ENCODE results near the gene LNPK. TPM values are rescaled to one million over a fixed set of nuclear protein-coding genes. Genes with fewer than 3 reads are reported as not detected.

Gene LNPK
- total and polyA plus RNA-seq, 9 of the 15 experiments (the other 6 are each of a cell fraction or from before 2014, with no cell fraction given), result 6.4 to 40.4 (median 21.3) TPM

GRCh38 chr2:175976391-175977157 is 25.5 kb downstream of the LNPK start:
- ATAC-seq, result no peak
- Histone ChIP-seq H3K27ac (ENCODE audit: extremely low read depth, low read depth, low read length) (no peak overlapping the region), H3K9me3 (replicated peaks; ENCODE audit: control insufficient read depth, insufficient read depth, low read depth, low read length) (no peaks in the 10 kb centered on the region), H3K4me2 (ENCODE audit: insufficient read depth, low read length) (no peak overlapping the region), H4K20me1 (replicated peaks; ENCODE audit: control insufficient read depth, insufficient read depth, low read length) (no peaks in the 10 kb centered on the region), H3K27me3 (ENCODE audit: control insufficient read depth in 2 of 2, insufficient read depth in 2 of 2, low read length in 2 of 2) (no peaks in the 10 kb centered on the region), H3K79me2 (ENCODE audit: control insufficient read depth, insufficient read depth, low read length) (no peaks in the 10 kb centered on the region), H3K9ac (ENCODE audit: insufficient read depth in 1 of 2, low read depth in 2 of 2, low read length in 2 of 2) (no peak overlapping the region), H3K36me3 (ENCODE audit: control insufficient read depth, insufficient read depth, low read length) (peaks cover 44% of the 10 kb centered on the region; the same call in 2 of the 3 replicates), H3K9me1 (ENCODE audit: control insufficient read depth, insufficient read depth, low read length) (no peaks in the 10 kb centered on the region), H2AFZ (ENCODE audit: low read depth, low read length) (no peak overlapping the region), H3K4me1 (replicated peaks in 1 of 2; ENCODE audit: control insufficient read depth in 2 of 2, insufficient read depth in 2 of 2, low read length in 2 of 2) (no peaks in the 10 kb centered on the region), H3K4me3 (no peak overlapping the region)
- FAIRE-seq, result no peak
- BruUV-seq (replicated peaks), result no TSS peak
- intact Hi-C loops (cut with micrococcal nuclease), result no loop called here
- no peak for TF ChIP-seq THRAP3 (IDR thresholded peaks at IDR 0.05; ENCODE audit: borderline replicate concordance)
- no peak for TF ChIP-seq SMAD3 (CRISPR knock-in tag; conservative IDR thresholded peaks at IDR 0.05)
- no peak for TF ChIP-seq SNAPC5 (CRISPR knock-in tag; IDR thresholded peaks at IDR 0.05)
- TF ChIP-seq SAFB (IDR thresholded peaks at IDR 0.05; ENCODE audit: borderline replicate concordance, low read depth, low read length), result no peak
- TF ChIP-seq SMAD2 (IDR thresholded peaks at IDR 0.05; ENCODE audit: low read depth, low read length), result no peak
- TF ChIP-seq JUND (IDR thresholded peaks at IDR 0.05; ENCODE audit: borderline replicate concordance, low read depth, low read length), result no peak
- TF ChIP-seq JUND (tag; IDR thresholded peaks at IDR 0.05; ENCODE audit: borderline replicate concordance, low read depth, low read length), result no peak
- no peak for TF ChIP-seq ARID2 (IDR thresholded peaks at IDR 0.05)
- TF ChIP-seq ARID3B (CRISPR knock-in tag; IDR thresholded peaks at IDR 0.05; ENCODE audit: borderline replicate concordance), result no peak
- ChIA-PET POLR2A (interaction anchor here (1.1 to 2.2 kb wide), 3 partner anchors 9 to 41 kb away, joined by 3 to 5 read pairs (median 3); no protein-coding TSS in a partner anchor), CTCF (ENCODE audit: low intra/inter-chr PET ratio) (no interaction called here)
- in situ Hi-C loops (cut with MboI), result no loop called here
- no peak for DNase-seq (ENCODE audit: extremely low read depth in 1 of 4, low spot score in 3 of 4)
- 90% methylated on average over 2 of the region's 2 CpGs for WGBS (ENCODE audit: insufficient coverage, low coverage, missing lambda C conversion rate)

Data from K562 (cell line).